ENCODE measurements around the gene GABPA.

- TF ChIP-seq CTCF (IDR thresholded peaks at IDR 0.05) (no peak), EZH2 (IDR thresholded peaks at IDR 0.05; ENCODE audit: borderline replicate concordance, insufficient read depth, low read depth, low read length, poor library complexity, severe bottlenecking) (no peak)
These were observed 53.9 kb downstream of the GABPA start for GRCh38 chr21:25788677-25789076.

All from B cell (primary cell).